CD14-positive monocyte (primary cell): Measurements from ENCODE around the gene PALM2AKAP2. TPM values are rescaled to one million over a fixed set of nuclear protein-coding genes. Genes with fewer than 3 reads are reported as not detected.

Experiments
- DNase-seq, 3 donors: peaks; one replicate each; pipeline ENCODE4 v3.0.0-alpha.2; 2011 to 2022
- H2AFZ ChIP-seq: 2 replicates; pipeline ENCODE4 v1.6.0; 2012; ENCODE audit warnings: mild to moderate bottlenecking, low read depth, low read length, inconsistent platforms; ENCODE audit not compliant: insufficient read depth, poor library complexity, severe bottlenecking
- H3K27ac ChIP-seq, 2 donors: 1 replicate in 1 of 2; 2 replicates in 1 of 2; pipeline ENCODE4 v1.5.1; 2012 to 2013; ENCODE audit warnings: low read length in 2 of 2, control low read depth in 1 of 2, inconsistent platforms in 1 of 2, low read depth in 1 of 2, mild to moderate bottlenecking in 1 of 2
- H3K27me3 ChIP-seq, 2 donors: one replicate each; pipeline versions ENCODE4 v1.6.0 to v1.6.1; 2011 to 2013; ENCODE audit warnings: low read length in 2 of 2; ENCODE audit not compliant: control insufficient read depth in 2 of 2, insufficient read depth in 2 of 2
- H3K36me3 ChIP-seq, 2 donors: replicated peaks in 1 of 2; 1 replicate in 1 of 2; 2 replicates in 1 of 2; pipeline versions ENCODE4 v1.5.1 to v1.6.1; 2012 to 2013; ENCODE audit warnings: low read length in 2 of 2, control low read depth in 1 of 2, inconsistent platforms in 1 of 2, mild to moderate bottlenecking in 1 of 2; ENCODE audit not compliant: insufficient read depth in 2 of 2, control insufficient read depth in 1 of 2
- H3K4me1 ChIP-seq, 2 donors: 1 replicate in 1 of 2; 2 replicates in 1 of 2; pipeline versions ENCODE4 v1.5.1 to v1.6.1; 2012 to 2013; ENCODE audit warnings: low read length in 2 of 2, control low read depth in 1 of 2, inconsistent platforms in 1 of 2, mild to moderate bottlenecking in 1 of 2, moderate library complexity in 1 of 2; ENCODE audit not compliant: insufficient read depth in 2 of 2, control insufficient read depth in 1 of 2
- H3K4me2 ChIP-seq: replicated peaks from 2 replicates; pipeline ENCODE3; 2012; ENCODE audit warnings: low read length, moderate library complexity, mild to moderate bottlenecking; ENCODE audit not compliant: poor library complexity, severe bottlenecking; ENCODE audit errors: extremely low read depth
- H3K4me3 ChIP-seq, 3 experiments: fragments of 200-600 bp in 1 of 3; sonication (generic) in 1 of 3; replicated peaks in 1 of 3; 1 replicate in 2 of 3; 2 replicates in 1 of 3; pipeline ENCODE4 v1.5.1; 2011 to 2013; ENCODE audit warnings: low read length in 3 of 3, mild to moderate bottlenecking in 3 of 3, control low read depth in 2 of 3, low read depth in 2 of 3, inconsistent platforms in 1 of 3, moderate library complexity in 1 of 3
- H3K79me2 ChIP-seq: 2 replicates; pipeline ENCODE4 v1.6.0; 2012; ENCODE audit warnings: mild to moderate bottlenecking, control low read depth, inconsistent platforms, low read length, moderate library complexity; ENCODE audit not compliant: insufficient read depth
- H3K9ac ChIP-seq: 2 replicates; pipeline ENCODE4 v1.6.0; 2017; ENCODE audit warnings: low read length, mild to moderate bottlenecking; ENCODE audit not compliant: insufficient read depth, poor library complexity, severe bottlenecking
- H3K9me3 ChIP-seq, 2 donors: replicated peaks in 1 of 2; 1 replicate in 1 of 2; 2 replicates in 1 of 2; pipeline versions ENCODE4 v1.5.1 to v1.6.1; 2012 to 2013; ENCODE audit warnings: low read length in 2 of 2, control low read depth in 1 of 2; ENCODE audit not compliant: control insufficient read depth in 1 of 2, insufficient read depth in 1 of 2
- H4K20me1 ChIP-seq: 2 replicates; pipeline ENCODE4 v1.6.0; 2012; ENCODE audit warnings: mild to moderate bottlenecking, low read length, control low read depth, moderate library complexity; ENCODE audit not compliant: insufficient read depth
- H3K27ac Mint-ChIP-seq, 7 donors: one replicate each; pipeline ENCODE4 v1.8.0; 2020; ENCODE audit warnings: mild to moderate bottlenecking in 7 of 7, mixed read lengths in 7 of 7, moderate library complexity in 6 of 7, inconsistent platforms in 2 of 7
- H3K27me3 Mint-ChIP-seq, 3 donors: one replicate each; pipeline ENCODE4 v1.8.0; 2021 to 2022; ENCODE audit warnings: low read depth in 3 of 3, mild to moderate bottlenecking in 3 of 3, mixed read lengths in 3 of 3, moderate library complexity in 3 of 3, inconsistent platforms in 1 of 3
- H3K36me3 Mint-ChIP-seq, 2 donors: one replicate each; pipeline ENCODE4 v1.8.0; 2020; ENCODE audit warnings: mixed read lengths in 2 of 2, inconsistent platforms in 1 of 2, mild to moderate bottlenecking in 1 of 2
- H3K4me1 Mint-ChIP-seq: one replicate; pipeline ENCODE4 v1.8.0; 2020; ENCODE audit warnings: mild to moderate bottlenecking, mixed read lengths
- H3K4me3 Mint-ChIP-seq, 2 donors: one replicate each; pipeline ENCODE4 v1.8.0; 2020; ENCODE audit warnings: mild to moderate bottlenecking in 2 of 2, mixed read lengths in 2 of 2, moderate library complexity in 1 of 2
- H3K9me3 Mint-ChIP-seq, 7 donors: one replicate each; pipeline ENCODE4 v1.8.0; 2020 to 2022; ENCODE audit warnings: mixed read lengths in 7 of 7, mild to moderate bottlenecking in 6 of 7, moderate library complexity in 6 of 7, inconsistent platforms in 2 of 7
- CTCF ChIP-seq: fragments of 200-600 bp; IDR thresholded peaks from one replicate; pipeline ENCODE4 v1.8.0; 2022; ENCODE audit warnings: antibody characterized with exemption, mild to moderate bottlenecking
- WGBS: methylation state at CpG from one replicate; pipeline ENCODE4 v1.1.5; 2013; ENCODE audit warnings: missing lambda C conversion rate; ENCODE audit not compliant: insufficient coverage; 5-methylcytosine and 5-hydroxymethylcytosine counted together
- intact Hi-C, 2 donors: fragments of 100-400 bp; cut with micrococcal nuclease; formaldehyde crosslinking; loops; one replicate each; pipeline versions ENCODE4 v1.15.0 to v1.15.1; 2023
- polyA plus RNA-seq, 3 donors: library from polyadenylated mRNA; depleted of rRNA in 1 of 3; unstranded in 2 of 3; stranded (reverse) in 1 of 3; fragments of 300-500 nt in 2 of 3; fragments of >200 nt in 1 of 3; fragmentation: Illumina TruSeq in 2 of 3; gene quantifications; 1 replicate in 2 of 3; 2 replicates in 1 of 3; pipeline ENCODE4 v1.2.3, GENCODE V29; 2012 to 2021

Gene PALM2AKAP2
- polyA plus RNA-seq, 3 donors, result not detected

- H3K27me3 Mint-ChIP-seq, result peaks cover 2 to 10% (median 7%) of the 10 kb centered on the region in 3 donors
- Histone ChIP-seq H3K4me1 (no peaks in the 10 kb centered on the region), H3K27me3 (peaks cover 0 to 11% of the 10 kb centered on the region in 2 donors), H3K79me2 (no peaks in the 10 kb centered on the region), H3K9ac (no peak overlapping the region), H3K9me3 (no peaks in the 10 kb centered on the region), H3K4me2 (no peak overlapping the region), H2AFZ (no peak overlapping the region), H3K27ac (no peak overlapping the region), H3K4me3 (no peak overlapping the region), H4K20me1 (no peaks in the 10 kb centered on the region), H3K36me3 (no peaks in the 10 kb centered on the region)
- H3K4me3 Mint-ChIP-seq, result no peak overlapping the region
- intact Hi-C loops, result no loop called here
- no peak overlapping the region for H3K27ac Mint-ChIP-seq
- 57% methylated on average over 4 of the region's 4 CpGs for WGBS
- H3K36me3 Mint-ChIP-seq, result no peaks in the 10 kb centered on the region
- no peak for TF ChIP-seq CTCF
- no peak for DNase-seq
- H3K4me1 Mint-ChIP-seq, result no peaks in the 10 kb centered on the region
- H3K9me3 Mint-ChIP-seq, result peaks cover 0 to 2% (median 0%) of the 10 kb centered on the region in 7 donors
Measured at GRCh38 chr9:109816490-109816889, 36.5 kb downstream of the PALM2AKAP2 start.

- no peaks in the 10 kb centered on the region for H3K4me1 ChIP-seq
- Mint-ChIP-seq H3K27ac (no peak overlapping the region), H3K4me3 (no peak overlapping the region), H3K4me1 (no peaks in the 10 kb centered on the region), H3K36me3 (no peaks in the 10 kb centered on the region), H3K27me3 (peaks cover 2 to 7% (median 7%) of the 10 kb centered on the region in 3 donors), H3K9me3 (peaks cover 0 to under 1% (median 0%) of the 10 kb centered on the region in 7 donors)
- DNase-seq, result no peak
- 74% methylated on average over 3 of the region's 6 CpGs for WGBS
- H3K27me3 ChIP-seq, result peaks cover 0 to 11% of the 10 kb centered on the region in 2 donors
- no peak for TF ChIP-seq CTCF
- H3K36me3 ChIP-seq, result no peaks in the 10 kb centered on the region
- H3K79me2 ChIP-seq, result no peaks in the 10 kb centered on the region
- no peaks in the 10 kb centered on the region for H3K9me3 ChIP-seq
- H3K4me3 ChIP-seq, result no peak overlapping the region
- intact Hi-C loops, result no loop called here
- H3K4me2 ChIP-seq, result no peak overlapping the region
- H3K27ac ChIP-seq, result no peak overlapping the region
- H3K9ac ChIP-seq, result no peak overlapping the region
- H4K20me1 ChIP-seq, result no peaks in the 10 kb centered on the region
- H2AFZ ChIP-seq, result no peak overlapping the region
Measured at GRCh38 chr9:109817146-109817845, 37.3 kb downstream of the PALM2AKAP2 start.
